Caco-2 (cell line): Measurements from ENCODE around the gene ZBTB7B. TPM values are rescaled to one million over a fixed set of nuclear protein-coding genes. Genes with fewer than 3 reads are reported as not detected.
"Not testable (repeated sequence)": the region's sequence is repeated elsewhere in the genome, so short reads cannot be mapped to it uniquely, and the experiment has no call there.

Experiments used
- BruUV-seq: library from RNA; stranded (reverse); fragments of 400-500 nt; replicated peaks from 2 replicates; lab custom pipeline; 2021; lab: Mats Ljungman, UMichigan
- CTCF ChIA-PET: fragments of 300-600 bp; sonication (Branson Sonifier 250); formaldehyde crosslinking; loops from one replicate; lab custom pipeline; 2022; ENCODE audit warnings: antibody characterized with exemption; lab: Charles Lee
- POLR2A ChIA-PET: fragments of 300-600 bp; sonication (Branson Sonifier 250); formaldehyde crosslinking; loops from one replicate; lab custom pipeline; 2022; ENCODE audit warnings: antibody characterized with exemption; lab: Charles Lee
- DNase-seq, 2 experiments: peaks; one replicate each; pipeline versions ENCODE4 v3.0.0 to v3.0.0-alpha.2; 2020 to 2022
- H3K27me3 ChIP-seq: replicated peaks from 2 replicates; pipeline ENCODE4 v1.6.0; 2011; ENCODE audit warnings: low read length; ENCODE audit not compliant: control insufficient read depth, insufficient read depth
- H3K36me3 ChIP-seq: 2 replicates; pipeline ENCODE4 v1.5.1; 2011; ENCODE audit warnings: low read length; ENCODE audit not compliant: control insufficient read depth, insufficient read depth
- H3K4me1 ChIP-seq: fragments of 250-450 bp; sonication (Bioruptor Pico); 2 replicates; pipeline ENCODE4 v1.5.1; 2020; ENCODE audit warnings: mild to moderate bottlenecking
- H3K4me3 ChIP-seq: 2 replicates; pipeline ENCODE4 v1.5.1; 2011; ENCODE audit warnings: low read depth, mild to moderate bottlenecking, control low read depth, low read length
- H3K9me3 ChIP-seq: fragments of 250-450 bp; sonication (Bioruptor Pico); 2 replicates; pipeline ENCODE4 v1.5.1; 2020; ENCODE audit warnings: mild to moderate bottlenecking, moderate library complexity
- H3K27ac Mint-ChIP-seq: one replicate; pipeline ENCODE4 v1.8.0; 2022; ENCODE audit warnings: mixed read lengths; ENCODE audit not compliant: unreplicated experiment
- H3K27me3 Mint-ChIP-seq: one replicate; pipeline ENCODE4 v1.8.0; 2022; ENCODE audit warnings: mixed read lengths; ENCODE audit not compliant: insufficient read depth, unreplicated experiment
- H3K36me3 Mint-ChIP-seq: one replicate; pipeline ENCODE4 v1.8.0; 2022; ENCODE audit warnings: mild to moderate bottlenecking, mixed read lengths; ENCODE audit not compliant: insufficient read depth, unreplicated experiment
- H3K4me1 Mint-ChIP-seq: one replicate; pipeline ENCODE4 v1.8.0; 2022; ENCODE audit warnings: low read depth, mixed read lengths; ENCODE audit not compliant: unreplicated experiment
- H3K4me3 Mint-ChIP-seq: one replicate; pipeline ENCODE4 v1.8.0; 2022; ENCODE audit warnings: mild to moderate bottlenecking, moderate library complexity, mixed read lengths; ENCODE audit not compliant: unreplicated experiment
- H3K9me3 Mint-ChIP-seq: one replicate; pipeline ENCODE4 v1.8.0; 2022; ENCODE audit warnings: mixed read lengths; ENCODE audit not compliant: unreplicated experiment
- intact Hi-C: fragments of 100-400 bp; cut with micrococcal nuclease; formaldehyde crosslinking; loops from one replicate; pipeline ENCODE4 v1.10.0; 2022; ENCODE audit not compliant: unreplicated experiment
- total RNA-seq: library from RNA; stranded (reverse); gene quantifications from 2 replicates; pipeline ENCODE4 v1.2.3, GENCODE V29; 2022
- TF ChIP-seq, protein P1 (sequence below), 2 experiments: fragments of 200-600 bp in 1 of 2; IDR thresholded peaks; 1 replicate in 1 of 2; 2 replicates in 1 of 2; pipeline versions ENCODE4 v1.5.1 to v1.8.0; 2011 to 2022; ENCODE audit warnings: antibody characterized with exemption in 1 of 2, control low read depth in 1 of 2, inconsistent platforms in 1 of 2, low read depth in 1 of 2, low read length in 1 of 2, mild to moderate bottlenecking in 1 of 2, moderate library complexity in 1 of 2; ENCODE audit not compliant: insufficient read depth in 1 of 2, severe bottlenecking in 1 of 2, unreplicated experiment in 1 of 2

Gene ZBTB7B
- total RNA-seq, 1 experiment from 2014 or later: 46.8 TPM

- Histone ChIP-seq H3K4me3 (peak overlapping the region; percentile 52), H3K36me3 (peaks cover 2% of the 10 kb centered on the region; the same call in 1 of the 2 replicates), H3K27me3 (no peaks in the 10 kb centered on the region), H3K4me1 (peaks cover 22% of the 10 kb centered on the region), H3K9me3 (no peaks in the 10 kb centered on the region)
- ChIA-PET POLR2A (interaction anchor here (1.3 to 1.8 kb wide), 2 partner anchors 8 to 39 kb away, joined by 4 to 5 read pairs; partner anchors contain the start of genes FLAD1 and PMVK), CTCF (interaction anchor here (2.3 kb wide), 1 partner anchor 24 kb away, joined by 8 read pairs; no protein-coding TSS in a partner anchor)
- Mint-ChIP-seq H3K36me3 (peaks cover 30% of the 10 kb centered on the region), H3K4me1 (peaks cover 18% of the 10 kb centered on the region), H3K9me3 (no peaks in the 10 kb centered on the region), H3K4me3 (no peak overlapping the region), H3K27me3 (no peaks in the 10 kb centered on the region), H3K27ac (no peak overlapping the region)
- DNase-seq: peak; percentile 62 to 63
- intact Hi-C loops: no loop called here
- TF ChIP-seq, protein P1, sequence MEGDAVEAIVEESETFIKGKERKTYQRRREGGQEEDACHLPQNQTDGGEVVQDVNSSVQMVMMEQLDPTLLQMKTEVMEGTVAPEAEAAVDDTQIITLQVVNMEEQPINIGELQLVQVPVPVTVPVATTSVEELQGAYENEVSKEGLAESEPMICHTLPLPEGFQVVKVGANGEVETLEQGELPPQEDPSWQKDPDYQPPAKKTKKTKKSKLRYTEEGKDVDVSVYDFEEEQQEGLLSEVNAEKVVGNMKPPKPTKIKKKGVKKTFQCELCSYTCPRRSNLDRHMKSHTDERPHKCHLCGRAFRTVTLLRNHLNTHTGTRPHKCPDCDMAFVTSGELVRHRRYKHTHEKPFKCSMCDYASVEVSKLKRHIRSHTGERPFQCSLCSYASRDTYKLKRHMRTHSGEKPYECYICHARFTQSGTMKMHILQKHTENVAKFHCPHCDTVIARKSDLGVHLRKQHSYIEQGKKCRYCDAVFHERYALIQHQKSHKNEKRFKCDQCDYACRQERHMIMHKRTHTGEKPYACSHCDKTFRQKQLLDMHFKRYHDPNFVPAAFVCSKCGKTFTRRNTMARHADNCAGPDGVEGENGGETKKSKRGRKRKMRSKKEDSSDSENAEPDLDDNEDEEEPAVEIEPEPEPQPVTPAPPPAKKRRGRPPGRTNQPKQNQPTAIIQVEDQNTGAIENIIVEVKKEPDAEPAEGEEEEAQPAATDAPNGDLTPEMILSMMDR (IDR thresholded peaks at IDR 0.05; ENCODE audit: insufficient read depth in 1 of 2, low read depth in 1 of 2, low read length in 1 of 2, severe bottlenecking in 1 of 2, unreplicated experiment in 1 of 2): no peak
- TSS peak; percentile 66 for BruUV-seq
These were observed 27.1 kb upstream of the ZBTB7B start for GRCh38 chr1:154975409-154976059.

GRCh38 chr1:154977762-154978161 lies 24.8 kb upstream of the ZBTB7B start:
- DNase-seq, H3K36me3 ChIP-seq, CTCF ChIA-PET, POLR2A ChIA-PET, BruUV-seq, H3K27me3 Mint-ChIP-seq, H3K9me3 ChIP-seq, H3K27me3 ChIP-seq, H3K4me3 Mint-ChIP-seq, H3K9me3 Mint-ChIP-seq, H3K4me1 Mint-ChIP-seq, H3K4me3 ChIP-seq, H3K4me1 ChIP-seq, intact Hi-C loops, H3K27ac Mint-ChIP-seq: not testable (repeated sequence)
- peaks cover 40% of the 10 kb centered on the region for H3K36me3 Mint-ChIP-seq

DNA sequence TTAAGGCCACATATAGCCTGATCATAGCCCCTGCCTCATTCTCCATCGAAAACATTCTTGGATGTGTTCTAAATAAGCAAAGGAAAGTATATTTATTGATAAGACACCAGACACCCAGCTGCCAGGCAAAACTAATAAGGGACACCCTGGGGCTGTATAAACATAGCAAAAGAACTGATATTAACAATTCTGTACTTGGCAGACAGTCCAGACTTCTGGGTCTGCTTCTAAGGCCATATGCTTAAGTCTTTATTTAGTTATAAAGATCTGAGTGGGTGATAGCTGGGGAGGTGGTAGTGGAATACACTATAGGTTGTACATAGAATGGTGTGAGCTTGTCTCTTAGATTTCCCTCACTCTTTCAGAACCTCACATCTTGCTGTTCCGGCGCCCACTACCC lies 24.2 kb upstream of the ZBTB7B start:
- Mint-ChIP-seq H3K9me3 (no peaks in the 10 kb centered on the region), H3K4me3 (no peak overlapping the region), H3K36me3 (peaks cover 40% of the 10 kb centered on the region), H3K27ac (no peak overlapping the region), H3K27me3 (no peaks in the 10 kb centered on the region), H3K4me1 (no peaks in the 10 kb centered on the region)
- H3K4me1 ChIP-seq: no peaks in the 10 kb centered on the region; the same call in 1 of the 2 replicates
- no peaks in the 10 kb centered on the region; the same call in 1 of the 2 replicates for H3K36me3 ChIP-seq
- CTCF ChIA-PET: no interaction called here
- intact Hi-C loops: no loop called here
- H3K4me3 ChIP-seq: no peak overlapping the region
- H3K9me3 ChIP-seq: no peaks in the 10 kb centered on the region
- TF ChIP-seq, protein P1 (IDR thresholded peaks at IDR 0.05; ENCODE audit: insufficient read depth in 1 of 2, low read depth in 1 of 2, low read length in 1 of 2, severe bottlenecking in 1 of 2, unreplicated experiment in 1 of 2): no peak
- DNase-seq: no peak
- no TSS peak for BruUV-seq
- POLR2A ChIA-PET: no interaction called here
- H3K27me3 ChIP-seq: no peaks in the 10 kb centered on the region
